GM12801 (cell line): ENCODE results near the gene KCTD15.

Source experiments
- CTCF ChIP-seq: IDR thresholded peaks from one replicate; pipeline ENCODE4 v1.5.1; 2011; ENCODE audit warnings: control low read depth; ENCODE audit not compliant: insufficient read length; ENCODE audit errors: extremely low read depth

KCTD15 gene

GRCh38 chr19:33805840-33806433, 9.3 kb downstream of the KCTD15 start:
- no peak for TF ChIP-seq CTCF

GRCh38 chr19:33806434-33806881, 9.8 kb downstream of the KCTD15 start:
- no peak for TF ChIP-seq CTCF

GRCh38 chr19:33808399-33808798, 11.7 kb downstream of the KCTD15 start:
- TF ChIP-seq CTCF: no peak

- no peak for TF ChIP-seq CTCF
Measured at GRCh38 chr19:33809960-33810359, 13.3 kb downstream of the KCTD15 start.

GRCh38 chr19:33810821-33811220, 14.2 kb downstream of the KCTD15 start:
- no peak for TF ChIP-seq CTCF

GRCh38 chr19:33811246-33811645, 14.6 kb downstream of the KCTD15 start:
- TF ChIP-seq CTCF: no peak

GRCh38 chr19:33811736-33812387, 15.2 kb downstream of the KCTD15 start:
- TF ChIP-seq CTCF: no peak
